ENCODE measurements around the gene LCA5.
"Not testable (repeated sequence)": the region's sequence is repeated elsewhere in the genome, so short reads cannot be mapped to it uniquely, and the experiment has no call there.

The LCA5 gene

GRCh38 chr6:79468116-79468515, 69.1 kb downstream of the LCA5 start:
- in situ Hi-C loops (cut with MboI; ENCODE audit: low sequenced_read_pairs), result no loop called here

DNA sequence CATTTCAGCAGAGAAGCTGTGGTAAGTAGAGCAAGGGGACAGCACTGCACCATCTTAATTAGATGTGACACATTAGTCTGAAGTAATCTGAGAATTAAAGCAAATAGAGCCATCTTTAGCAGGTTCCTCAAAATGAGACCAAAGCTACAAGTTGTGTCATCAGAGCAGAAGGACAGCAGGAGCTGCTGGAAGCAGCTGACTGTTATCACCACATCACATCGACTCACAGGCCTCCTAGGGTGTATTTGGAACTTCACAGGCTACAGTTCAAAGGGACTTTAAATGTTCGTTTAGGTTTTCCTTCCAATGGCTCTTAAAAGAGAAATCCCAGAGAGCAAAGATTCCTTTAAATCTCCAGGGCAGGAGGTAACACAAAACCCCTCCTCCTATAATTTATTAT, 69.5 kb downstream of the LCA5 start:
- in situ Hi-C loops (cut with MboI; ENCODE audit: low sequenced_read_pairs), result no loop called here

DNA sequence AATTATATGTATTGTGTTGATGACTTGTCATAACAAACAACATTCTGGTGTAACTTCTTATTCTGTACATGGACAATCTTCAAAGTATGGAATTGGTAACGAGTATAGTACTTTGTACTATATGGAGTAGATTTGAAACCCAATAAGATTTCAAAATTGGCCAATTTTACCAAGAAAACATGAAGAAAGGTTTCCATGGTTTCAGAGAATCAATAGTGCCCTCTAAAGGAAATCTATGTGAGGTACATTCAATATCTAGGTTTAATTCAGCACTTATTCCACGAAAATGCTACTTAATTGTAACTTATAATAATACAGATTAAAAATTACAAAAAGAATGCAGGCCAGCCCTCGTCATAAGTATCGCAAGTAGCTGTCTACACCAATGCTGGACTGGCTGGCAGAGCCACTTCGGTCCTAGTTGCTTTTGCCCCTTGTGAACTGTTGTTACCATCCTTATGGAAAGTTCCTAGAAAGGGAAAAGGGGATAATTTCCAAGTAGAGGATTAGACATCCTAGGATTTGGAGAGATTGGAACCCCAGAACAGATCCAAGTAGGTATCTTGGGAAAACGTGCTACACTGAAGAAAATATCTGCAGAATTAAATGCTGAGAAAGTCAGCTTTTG, 70.9 kb downstream of the LCA5 start:
- in situ Hi-C loops (cut with MboI; ENCODE audit: low sequenced_read_pairs), result no loop called here

- in situ Hi-C loops (cut with MboI; ENCODE audit: low sequenced_read_pairs), result no loop called here
These were observed 71.8 kb downstream of the LCA5 start for GRCh38 chr6:79465381-79465780.

DNA sequence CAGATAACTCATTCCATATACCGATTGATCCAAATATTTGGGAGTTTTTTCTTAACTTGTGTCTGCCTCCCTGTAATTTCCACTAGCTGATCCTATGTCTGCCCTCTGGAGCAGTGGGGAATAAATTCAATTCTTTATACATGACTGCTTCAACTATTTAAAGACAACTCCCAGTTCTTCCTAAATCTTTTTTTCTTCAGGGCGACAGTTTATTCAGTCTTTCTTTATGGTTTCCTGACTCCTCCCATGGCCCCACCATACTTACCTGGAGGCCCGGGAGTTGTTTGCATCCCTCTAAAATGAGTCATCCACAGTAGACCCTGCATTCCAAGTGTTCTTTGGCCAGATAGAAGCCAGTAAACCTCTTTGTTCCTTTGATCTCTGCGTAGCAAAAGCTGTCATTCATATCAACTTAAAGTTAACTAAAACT, 73.6 kb downstream of the LCA5 start:
- in situ Hi-C loops (cut with MboI; ENCODE audit: low sequenced_read_pairs), result no loop called here

GRCh38 chr6:79461205-79461604, 76.0 kb downstream of the LCA5 start:
- in situ Hi-C loops (cut with MboI; ENCODE audit: low sequenced_read_pairs), result no loop called here

DNA sequence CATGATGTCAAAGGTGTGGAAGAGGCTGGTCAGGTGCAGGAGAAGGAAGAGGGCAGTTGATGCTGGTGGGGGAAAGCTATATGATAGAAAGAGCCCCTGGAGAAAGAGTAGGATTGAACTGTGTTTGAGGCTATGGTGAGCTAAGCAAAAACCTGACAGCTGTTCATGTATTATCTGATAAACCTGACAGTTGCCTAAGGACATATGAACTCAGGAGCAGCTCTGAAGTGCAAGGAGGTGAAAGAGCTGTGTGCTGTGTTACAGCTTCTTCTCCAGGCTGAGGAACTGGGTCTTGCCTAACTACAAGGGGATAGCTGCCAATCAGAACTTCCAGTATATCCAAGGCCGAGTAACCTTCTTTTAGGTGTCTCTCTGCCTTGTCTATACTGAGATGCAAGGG, 81.8 kb downstream of the LCA5 start:
- in situ Hi-C loops (cut with MboI; ENCODE audit: low sequenced_read_pairs), result no loop called here

- in situ Hi-C loops (cut with MboI; ENCODE audit: low sequenced_read_pairs), result no loop called here
These were observed 83.6 kb downstream of the LCA5 start for GRCh38 chr6:79453558-79454042.

- in situ Hi-C loops (cut with MboI; ENCODE audit: low sequenced_read_pairs), result no loop called here
These were observed 86.2 kb downstream of the LCA5 start for GRCh38 chr6:79450984-79451383.

- in situ Hi-C loops (cut with MboI; ENCODE audit: low sequenced_read_pairs), result no loop called here
These were observed 91.2 kb downstream of the LCA5 start for GRCh38 chr6:79446006-79446405.

DNA sequence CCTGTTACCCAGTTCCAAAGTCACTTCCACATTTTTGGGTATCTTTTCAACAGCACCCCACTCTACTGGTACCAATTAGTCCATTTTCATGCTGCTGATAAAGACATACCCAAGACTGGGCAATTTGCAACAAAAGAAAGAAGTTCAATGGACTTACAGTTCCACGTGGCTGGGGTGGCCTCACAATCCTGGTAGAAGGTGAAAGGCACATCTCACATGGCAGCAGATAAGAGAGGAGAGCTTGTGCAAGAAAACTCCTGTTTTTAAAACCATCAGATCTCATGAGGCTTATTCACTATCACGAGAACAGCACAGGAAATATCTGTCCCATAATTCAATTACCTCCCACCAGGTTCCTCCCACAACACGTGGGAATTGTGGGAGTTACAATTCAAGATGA, 93.4 kb downstream of the LCA5 start:
- in situ Hi-C loops (cut with MboI; ENCODE audit: low sequenced_read_pairs), result not testable (repeated sequence)

DNA sequence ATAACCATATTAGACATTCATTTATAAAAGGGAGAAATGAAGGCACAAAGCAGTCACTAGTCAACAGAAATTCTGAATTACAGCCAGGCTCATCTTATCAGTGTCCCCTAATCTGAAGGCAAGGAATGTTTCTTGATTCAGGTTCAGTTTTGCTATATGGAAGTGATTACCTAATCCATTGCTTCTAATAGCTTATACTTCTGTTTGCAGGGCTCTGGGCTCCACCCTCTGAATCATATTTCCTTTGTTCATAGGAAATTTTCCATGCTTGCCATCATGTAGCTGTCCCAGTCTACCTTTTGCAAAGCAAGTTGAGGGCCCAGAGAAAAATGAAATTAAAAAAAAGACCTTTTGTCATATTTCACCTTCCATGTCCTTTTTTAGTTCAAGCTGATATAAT, 96.0 kb downstream of the LCA5 start:
- in situ Hi-C loops (cut with MboI; ENCODE audit: low sequenced_read_pairs), result no loop called here

GRCh38 chr6:79440598-79440997, 96.6 kb downstream of the LCA5 start:
- in situ Hi-C loops (cut with MboI; ENCODE audit: low sequenced_read_pairs), result no loop called here

GRCh38 chr6:79438030-79438429, 99.2 kb downstream of the LCA5 start:
- in situ Hi-C loops (cut with MboI; ENCODE audit: low sequenced_read_pairs), result no loop called here

DNA sequence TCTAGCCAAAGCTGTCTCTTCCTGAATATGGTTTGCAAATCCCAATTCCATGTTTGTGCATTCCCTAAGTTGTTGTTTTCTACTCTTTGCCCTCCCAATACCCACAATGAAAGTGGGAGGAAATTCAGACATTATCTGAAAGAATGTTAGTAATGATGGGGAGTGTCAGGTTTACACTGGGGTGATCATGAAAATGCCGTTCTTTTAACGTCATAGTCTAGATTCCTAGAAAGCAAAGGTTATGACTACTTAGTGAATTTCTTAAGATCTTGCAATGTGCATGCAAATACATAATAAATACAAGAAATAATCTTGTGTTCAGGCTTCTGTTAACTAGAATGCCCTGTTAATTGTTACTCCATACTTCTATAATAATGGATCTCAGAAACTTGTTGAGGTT, 101.0 kb downstream of the LCA5 start:
- in situ Hi-C loops (cut with MboI; ENCODE audit: low sequenced_read_pairs), result no loop called here

DNA sequence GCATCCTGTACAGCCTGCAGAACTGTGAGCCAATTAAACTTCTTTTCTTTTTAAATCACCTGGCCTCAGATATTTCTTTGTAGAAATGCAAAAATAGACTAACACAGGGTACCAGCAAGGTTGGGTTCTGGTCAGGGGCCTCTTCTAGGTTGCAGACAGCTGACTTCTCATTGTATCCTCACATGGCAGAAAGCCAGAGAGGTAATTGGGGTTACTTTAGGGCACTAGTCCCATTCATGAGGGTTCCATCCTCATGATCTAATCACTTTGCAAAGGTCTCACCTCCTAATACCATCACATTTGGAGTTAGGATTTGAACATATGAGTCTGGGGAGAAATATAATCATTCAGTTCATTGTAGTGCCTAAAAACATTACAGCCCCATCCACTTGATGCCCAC, 101.5 kb downstream of the LCA5 start:
- in situ Hi-C loops (cut with MboI; ENCODE audit: low sequenced_read_pairs), result no loop called here
